Osteoblast (primary cell): ENCODE measurements around the gene BRIX1. TPM values are rescaled to one million over a fixed set of nuclear protein-coding genes. Genes with fewer than 3 reads are reported as not detected.

Experiments
- DNase-seq: peaks from one replicate; pipeline ENCODE4 v3.0.0; 2011; ENCODE audit warnings: low spot score, mixed read lengths; ENCODE audit not compliant: insufficient read length; ENCODE audit errors: missing footprints
- H2AFZ ChIP-seq: 2 replicates; pipeline ENCODE4 v1.6.0; 2011; ENCODE audit warnings: mild to moderate bottlenecking, low read length
- H3K27ac ChIP-seq: 2 replicates; pipeline ENCODE4 v1.5.1; 2011; ENCODE audit warnings: mild to moderate bottlenecking, low read depth, low read length, moderate library complexity
- H3K27me3 ChIP-seq: 2 replicates; pipeline ENCODE4 v1.6.0; 2012; ENCODE audit warnings: mild to moderate bottlenecking, control low read depth, inconsistent platforms, low read length, moderate library complexity; ENCODE audit not compliant: insufficient read depth
- H3K36me3 ChIP-seq: 2 replicates; pipeline ENCODE4 v1.5.1; 2011; ENCODE audit warnings: mild to moderate bottlenecking, low read length, control low read depth, moderate library complexity; ENCODE audit not compliant: insufficient read depth
- H3K4me1 ChIP-seq: 2 replicates; pipeline ENCODE4 v1.5.1; 2011; ENCODE audit warnings: mild to moderate bottlenecking, low read length, control low read depth, moderate library complexity; ENCODE audit not compliant: insufficient read depth
- H3K4me2 ChIP-seq: 2 replicates; pipeline ENCODE4 v1.6.0; 2011; ENCODE audit warnings: mild to moderate bottlenecking, low read length; ENCODE audit not compliant: insufficient read depth
- H3K4me3 ChIP-seq: fragments of 200-600 bp; sonication (generic); 3 replicates; pipeline ENCODE4 v1.5.1; 2012; ENCODE audit warnings: mild to moderate bottlenecking, low read length, inconsistent platforms; ENCODE audit not compliant: insufficient read depth
- H3K79me2 ChIP-seq: 2 replicates; pipeline ENCODE4 v1.6.0; 2012; ENCODE audit warnings: mild to moderate bottlenecking, low read length, control low read depth, inconsistent platforms; ENCODE audit not compliant: insufficient read depth
- H3K9me3 ChIP-seq: 2 replicates; pipeline ENCODE4 v1.5.1; 2011; ENCODE audit warnings: low read depth, low read length, control low read depth
- H4K20me1 ChIP-seq: 2 replicates; pipeline ENCODE4 v1.6.0; 2012; ENCODE audit warnings: mild to moderate bottlenecking, low read length, control low read depth; ENCODE audit not compliant: insufficient read depth
- total RNA-seq: library from RNA; depleted of rRNA; stranded (reverse); fragments of >200 nt; gene quantifications from 2 replicates; pipeline ENCODE4 v1.2.3, GENCODE V29; 2012
- TF ChIP-seq, protein P1 (sequence below): IDR thresholded peaks from 2 replicates; pipeline ENCODE4 v1.5.1; 2011; ENCODE audit warnings: mild to moderate bottlenecking, low read depth, low read length, moderate library complexity; ENCODE audit errors: extremely low read depth

Gene BRIX1
- total RNA-seq, 1 donor = 59.7 TPM

DNA sequence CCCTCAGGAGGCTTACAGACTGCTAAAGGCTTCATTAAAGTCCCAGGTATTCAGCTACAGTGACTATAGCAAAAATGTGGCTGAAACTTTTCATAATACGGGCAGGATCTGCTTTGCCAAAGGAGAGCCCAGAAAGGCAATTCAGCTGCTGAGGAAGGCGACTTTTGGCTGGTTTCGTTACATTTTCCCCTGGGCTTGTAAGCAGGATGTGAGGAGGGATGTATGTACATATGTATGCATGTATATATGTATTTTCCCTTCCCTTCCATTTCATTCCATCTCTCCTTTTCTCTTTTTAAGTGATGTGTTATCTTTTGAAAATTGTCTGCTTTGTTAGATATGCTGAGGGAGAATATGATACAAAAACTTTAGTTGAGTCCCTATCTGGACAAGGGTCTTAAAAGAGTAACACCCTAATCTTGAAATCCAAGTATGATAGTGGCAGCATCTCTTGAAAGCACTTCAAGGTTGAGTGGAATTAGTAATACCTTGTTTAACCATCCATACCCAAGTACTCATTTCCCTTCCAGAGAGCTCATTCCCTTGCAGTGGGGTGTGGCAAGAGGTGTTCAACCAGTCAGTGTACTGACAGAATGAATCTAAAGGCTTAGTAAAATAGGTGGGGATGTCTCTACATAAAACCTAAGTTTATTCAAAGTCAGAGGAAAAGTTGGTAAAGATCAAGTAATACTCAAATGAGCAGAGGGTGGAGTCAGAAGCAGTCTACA, 29.0 kb upstream of the BRIX1 start:
- H3K36me3 ChIP-seq = no peaks in the 10 kb centered on the region
- H3K4me3 ChIP-seq = no peak overlapping the region
- no peaks in the 10 kb centered on the region for H3K9me3 ChIP-seq
- no peaks in the 10 kb centered on the region for H3K27me3 ChIP-seq
- no peak overlapping the region for H2AFZ ChIP-seq
- H3K27ac ChIP-seq = no peak overlapping the region
- no peaks in the 10 kb centered on the region for H4K20me1 ChIP-seq
- H3K4me1 ChIP-seq = no peaks in the 10 kb centered on the region
- H3K4me2 ChIP-seq = no peak overlapping the region
- no peaks in the 10 kb centered on the region for H3K79me2 ChIP-seq
- TF ChIP-seq, protein P1, sequence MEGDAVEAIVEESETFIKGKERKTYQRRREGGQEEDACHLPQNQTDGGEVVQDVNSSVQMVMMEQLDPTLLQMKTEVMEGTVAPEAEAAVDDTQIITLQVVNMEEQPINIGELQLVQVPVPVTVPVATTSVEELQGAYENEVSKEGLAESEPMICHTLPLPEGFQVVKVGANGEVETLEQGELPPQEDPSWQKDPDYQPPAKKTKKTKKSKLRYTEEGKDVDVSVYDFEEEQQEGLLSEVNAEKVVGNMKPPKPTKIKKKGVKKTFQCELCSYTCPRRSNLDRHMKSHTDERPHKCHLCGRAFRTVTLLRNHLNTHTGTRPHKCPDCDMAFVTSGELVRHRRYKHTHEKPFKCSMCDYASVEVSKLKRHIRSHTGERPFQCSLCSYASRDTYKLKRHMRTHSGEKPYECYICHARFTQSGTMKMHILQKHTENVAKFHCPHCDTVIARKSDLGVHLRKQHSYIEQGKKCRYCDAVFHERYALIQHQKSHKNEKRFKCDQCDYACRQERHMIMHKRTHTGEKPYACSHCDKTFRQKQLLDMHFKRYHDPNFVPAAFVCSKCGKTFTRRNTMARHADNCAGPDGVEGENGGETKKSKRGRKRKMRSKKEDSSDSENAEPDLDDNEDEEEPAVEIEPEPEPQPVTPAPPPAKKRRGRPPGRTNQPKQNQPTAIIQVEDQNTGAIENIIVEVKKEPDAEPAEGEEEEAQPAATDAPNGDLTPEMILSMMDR = no peak
- no peak for DNase-seq

DNA sequence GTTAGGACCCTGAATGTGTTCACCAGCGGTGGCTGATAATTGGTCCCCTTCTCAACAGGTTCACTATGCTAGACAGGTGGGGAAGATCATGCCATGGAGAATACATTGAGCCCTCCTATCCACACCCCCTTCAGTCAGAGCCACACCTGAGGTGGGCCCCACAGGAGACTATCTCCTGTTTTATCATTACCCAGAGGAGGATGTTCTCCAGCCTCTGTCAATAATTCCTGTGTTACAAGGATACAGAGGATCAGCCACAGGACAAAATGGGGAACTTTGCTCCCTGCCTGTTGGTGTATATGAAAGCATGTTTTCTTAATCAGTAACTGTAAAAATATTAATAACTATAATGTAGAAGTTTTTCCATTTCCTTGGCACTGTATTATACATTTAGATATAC, 26.1 kb upstream of the BRIX1 start:
- H3K36me3 ChIP-seq = no peaks in the 10 kb centered on the region
- DNase-seq = no peak
- no peaks in the 10 kb centered on the region for H3K9me3 ChIP-seq
- no peaks in the 10 kb centered on the region for H3K4me1 ChIP-seq
- no peaks in the 10 kb centered on the region for H3K27me3 ChIP-seq
- no peak overlapping the region for H3K4me2 ChIP-seq
- H2AFZ ChIP-seq = no peak overlapping the region
- H3K27ac ChIP-seq = no peak overlapping the region
- no peaks in the 10 kb centered on the region for H4K20me1 ChIP-seq
- TF ChIP-seq, protein P1 = no peak
- H3K79me2 ChIP-seq = no peaks in the 10 kb centered on the region
- no peak overlapping the region for H3K4me3 ChIP-seq

DNA sequence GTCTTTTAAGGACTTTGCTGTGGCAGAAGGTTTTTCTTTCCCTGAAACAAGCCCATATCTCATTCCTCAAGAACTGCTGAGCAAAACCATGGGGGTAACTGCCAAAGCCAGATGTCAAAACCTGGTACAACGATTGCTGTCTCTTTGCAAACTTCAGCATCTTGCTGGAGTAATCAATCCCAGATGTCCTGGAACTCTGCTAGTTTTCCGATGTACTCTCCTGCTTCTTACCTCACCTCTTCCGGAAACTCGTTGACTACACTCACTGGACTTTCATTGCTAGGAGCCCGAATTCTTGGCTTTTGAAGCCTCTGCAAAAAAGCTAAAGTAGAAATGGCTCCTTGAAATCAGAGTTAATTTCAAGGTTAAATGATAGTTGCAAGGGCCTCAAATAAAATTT, 23.5 kb upstream of the BRIX1 start:
- Histone ChIP-seq H3K27ac (no peak overlapping the region), H3K4me3 (no peak overlapping the region), H4K20me1 (no peaks in the 10 kb centered on the region), H2AFZ (no peak overlapping the region), H3K4me2 (no peak overlapping the region), H3K9me3 (no peaks in the 10 kb centered on the region), H3K36me3 (no peaks in the 10 kb centered on the region), H3K4me1 (no peaks in the 10 kb centered on the region), H3K79me2 (no peaks in the 10 kb centered on the region), H3K27me3 (no peaks in the 10 kb centered on the region)
- TF ChIP-seq, protein P1 = no peak
- peak; percentile 76 for DNase-seq

DNA sequence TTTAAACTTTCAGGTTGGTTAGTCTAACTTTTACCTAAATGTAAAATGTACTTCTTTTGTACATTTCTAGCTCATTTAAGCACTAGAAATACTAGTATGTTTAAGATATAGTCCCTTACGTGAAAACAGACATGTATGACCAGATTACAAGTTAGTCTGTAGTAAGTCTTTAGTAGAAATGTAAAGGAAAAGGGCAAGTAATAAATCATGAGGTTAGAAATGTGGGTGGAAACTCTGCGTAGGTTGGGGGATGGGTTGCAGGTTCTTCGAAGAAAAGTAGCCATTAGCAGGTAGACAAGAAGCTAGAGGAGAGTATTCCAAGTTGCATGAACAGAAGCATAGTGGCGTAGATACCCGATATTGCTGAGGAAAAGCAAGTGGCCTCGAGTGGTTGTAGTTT, 23.1 kb upstream of the BRIX1 start:
- no peak overlapping the region for H3K4me2 ChIP-seq
- no peaks in the 10 kb centered on the region for H3K27me3 ChIP-seq
- H3K9me3 ChIP-seq = no peaks in the 10 kb centered on the region
- H3K4me3 ChIP-seq = no peak overlapping the region
- H3K4me1 ChIP-seq = no peaks in the 10 kb centered on the region
- no peaks in the 10 kb centered on the region for H3K79me2 ChIP-seq
- no peak overlapping the region for H2AFZ ChIP-seq
- no peaks in the 10 kb centered on the region for H4K20me1 ChIP-seq
- no peak overlapping the region for H3K27ac ChIP-seq
- no peaks in the 10 kb centered on the region for H3K36me3 ChIP-seq
- no peak for DNase-seq
- TF ChIP-seq, protein P1 = no peak
